Posterior cingulate gyrus (tissue), 11 donors: ENCODE data around the gene CARD11.
A peak's percentile ranks its signal among the peaks of the same experiment; 100 is the strongest.

Source experiments
- DNase-seq, 10 donors: peaks; one replicate each; pipeline versions ENCODE4 v3.0.0 to v3.0.0-alpha.2; 2020 to 2021; ENCODE audit warnings: mixed read lengths in 3 of 10
- intact Hi-C: fragments of 100-400 bp; cut with DNase I; formaldehyde crosslinking; loops from one replicate; pipeline ENCODE4 v1.15.1; 2023

CARD11 gene

DNA sequence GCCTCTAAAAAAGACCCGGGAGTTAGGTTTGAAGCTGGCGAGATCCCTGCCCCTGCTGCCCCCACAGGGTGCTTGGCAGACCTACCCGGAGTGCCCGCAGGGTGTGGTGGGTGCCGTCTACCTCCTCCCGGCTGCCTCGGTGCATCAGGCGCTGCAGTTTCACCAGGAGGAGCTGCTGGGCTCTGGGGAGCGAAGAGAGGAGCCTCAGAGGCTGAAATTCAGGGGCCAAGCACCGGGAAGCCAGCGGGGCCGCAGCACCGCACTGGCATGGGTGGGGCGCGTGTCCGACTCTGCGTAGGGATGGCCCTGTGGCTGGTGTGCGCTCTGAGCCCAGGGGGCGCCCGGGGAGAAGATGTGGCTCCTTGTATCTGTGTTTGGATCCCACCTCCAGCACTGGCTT is 125.3 kb downstream of the CARD11 start:
- DNase-seq = peak in 2 of 10 donors; percentile 64 to 74
- intact Hi-C loops = no loop called here

GRCh38 chr7:2915023-2915422 is 128.6 kb downstream of the CARD11 start:
- intact Hi-C loops = no loop called here
- peak in 1 of 10 donors; percentile 74 for DNase-seq

- peak in 1 of 10 donors; percentile 83 for DNase-seq
Observed at GRCh38 chr7:2913760-2914387, 129.8 kb downstream of the CARD11 start.

DNA sequence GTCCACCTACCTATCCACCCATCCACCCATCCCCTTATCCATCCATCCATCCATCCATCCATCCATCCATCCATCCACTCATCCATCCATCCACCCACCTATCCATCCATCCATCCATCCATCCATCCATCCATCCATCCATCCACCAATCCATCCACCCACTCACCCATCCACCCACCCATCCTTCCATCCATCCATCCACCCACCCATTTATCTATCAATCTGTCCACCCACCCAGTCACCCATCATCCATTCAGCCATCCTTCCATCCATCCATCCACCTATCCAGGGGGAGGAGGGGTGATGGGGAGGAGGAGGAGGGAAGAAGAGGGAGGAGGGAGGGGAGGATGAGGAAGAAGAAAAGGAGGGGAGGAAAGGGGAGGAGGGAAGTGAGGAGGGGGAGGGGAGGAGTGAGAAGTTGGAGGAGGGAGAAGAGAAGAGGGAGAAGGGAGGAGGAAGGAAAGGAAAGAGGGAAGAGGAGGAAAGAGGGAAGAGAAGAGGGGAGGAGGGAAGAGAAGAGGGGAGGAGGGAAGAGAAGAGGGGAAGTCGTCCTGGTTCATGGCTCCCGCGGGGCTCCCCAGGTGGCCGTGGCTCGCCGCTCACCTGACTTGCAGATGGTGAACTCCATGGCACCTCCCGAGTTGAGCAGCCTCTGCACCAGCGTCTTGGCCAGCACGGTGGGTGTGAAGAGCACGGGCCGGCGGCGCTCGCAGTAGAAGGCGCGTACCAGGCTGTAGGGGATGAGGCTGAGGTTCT is 130.8 kb downstream of the CARD11 start:
- DNase-seq = peak in 1 of 10 donors; percentile 77
- intact Hi-C loops = no loop called here

More at GRCh38 chr7:2913760-2914387, 129.8 kb downstream of the CARD11 start:
- intact Hi-C loops = no loop called here

GRCh38 chr7:2911466-2911865 is 132.2 kb downstream of the CARD11 start:
- intact Hi-C loops = no loop called here
- DNase-seq = peak in 1 of 10 donors; percentile 60

DNA sequence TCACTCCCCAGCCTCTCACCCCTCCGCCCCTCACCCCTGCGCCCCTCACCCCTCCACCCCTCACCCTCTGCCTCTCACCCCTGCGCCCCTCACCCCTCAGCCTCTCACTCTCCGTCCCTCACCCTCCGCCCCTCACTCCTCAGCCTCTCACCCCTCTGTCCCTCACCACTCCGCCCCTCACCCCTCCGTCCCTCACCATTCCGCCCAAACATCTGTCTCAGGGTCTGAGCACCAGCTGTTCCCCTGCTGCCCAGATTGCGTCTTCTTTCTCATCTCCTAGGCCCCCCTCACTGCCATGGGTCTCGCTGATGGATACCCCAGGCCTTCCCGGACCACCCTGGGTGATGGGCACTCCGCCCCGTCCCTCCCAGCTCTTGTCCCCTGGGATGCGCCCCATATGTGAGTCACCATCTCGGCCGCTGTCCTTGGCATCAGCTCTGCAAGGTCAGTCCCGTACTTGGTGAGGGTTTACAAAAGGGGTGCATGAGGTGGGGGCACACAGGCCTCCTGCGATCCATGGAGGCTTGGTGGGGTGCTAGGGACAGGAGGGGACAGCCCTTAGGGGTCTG is 134.1 kb downstream of the CARD11 start:
- intact Hi-C loops = no loop called here
- DNase-seq = peak in 1 of 10 donors; percentile 67

- intact Hi-C loops = no loop called here
- peak in 1 of 10 donors; percentile 66 for DNase-seq
Observed at GRCh38 chr7:2909043-2909442, 134.6 kb downstream of the CARD11 start.

DNA sequence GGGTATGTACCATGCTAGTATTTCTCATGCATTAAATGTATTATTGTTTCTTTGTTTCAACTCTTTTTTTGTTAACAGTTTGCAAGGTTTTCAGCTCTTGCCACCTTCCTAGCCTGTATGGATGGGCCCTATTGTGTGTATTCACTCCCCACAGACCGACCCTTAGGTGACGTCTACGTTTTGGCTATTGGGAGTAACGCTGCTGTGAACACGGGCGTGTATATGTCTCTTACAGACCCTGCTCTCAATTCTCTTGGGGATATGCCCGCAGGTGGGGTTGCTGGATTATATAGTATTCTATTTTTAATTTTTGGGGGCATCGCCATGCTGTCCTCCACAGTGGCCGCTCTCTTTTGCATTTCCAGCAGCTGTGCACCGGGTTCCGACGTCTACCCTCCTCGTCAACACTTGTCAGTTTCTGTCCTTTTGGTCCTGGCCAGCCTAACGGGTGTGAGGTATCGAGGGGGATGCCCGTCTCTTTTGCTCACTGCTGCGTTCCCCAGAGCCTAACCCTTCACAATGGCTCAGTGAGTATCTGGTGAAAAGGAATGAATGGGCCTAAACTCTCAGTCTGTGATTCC is 135.5 kb downstream of the CARD11 start:
- intact Hi-C loops = no loop called here
- peak in 1 of 10 donors; percentile 52 for DNase-seq

- peak in 1 of 10 donors; percentile 73 for DNase-seq
- intact Hi-C loops = no loop called here
Observed at GRCh38 chr7:2906197-2906931, 137.3 kb downstream of the CARD11 start.

DNA sequence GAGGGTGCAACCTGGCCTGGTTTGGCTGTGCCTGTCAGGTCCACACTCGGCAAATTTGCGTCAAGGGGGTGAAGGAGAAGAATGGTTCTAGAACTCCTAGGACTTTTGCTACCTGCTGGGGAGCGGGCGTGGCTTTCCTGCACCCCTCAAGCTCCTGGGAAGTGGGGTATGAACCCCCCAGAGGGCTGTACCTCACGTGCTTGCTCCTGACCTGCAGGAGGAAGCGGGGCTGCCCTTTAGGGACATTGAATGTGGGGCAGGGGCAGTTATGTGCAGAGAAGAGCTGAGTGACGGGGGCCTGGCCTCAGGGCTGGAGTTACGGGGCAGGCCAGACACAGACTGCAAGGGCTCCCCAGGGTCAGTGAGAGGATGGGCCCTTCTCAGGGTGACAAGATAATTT is 138.2 kb downstream of the CARD11 start:
- intact Hi-C loops = no loop called here
- DNase-seq = peak in 1 of 10 donors; percentile 49

DNA sequence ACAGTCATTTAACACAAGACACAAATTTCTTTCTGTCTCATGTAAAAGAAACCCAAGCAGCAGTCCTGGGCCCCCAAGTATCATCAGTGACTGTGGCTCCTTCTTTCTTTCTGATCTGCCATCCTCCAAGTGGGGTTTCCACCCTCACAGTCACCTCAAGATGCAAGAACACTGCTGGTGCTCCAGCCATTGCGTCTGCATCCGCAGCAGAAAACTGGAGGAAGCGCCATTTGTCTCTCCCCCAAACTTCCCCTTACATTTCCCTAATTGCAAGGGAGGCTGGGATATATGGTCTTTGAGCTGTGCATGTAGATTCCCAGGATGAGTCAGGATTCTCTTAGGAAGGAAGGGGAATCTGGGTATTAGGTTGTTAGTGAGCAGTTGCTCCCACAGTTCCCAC is 138.6 kb downstream of the CARD11 start:
- DNase-seq = no peak
- intact Hi-C loops = no loop called here

DNA sequence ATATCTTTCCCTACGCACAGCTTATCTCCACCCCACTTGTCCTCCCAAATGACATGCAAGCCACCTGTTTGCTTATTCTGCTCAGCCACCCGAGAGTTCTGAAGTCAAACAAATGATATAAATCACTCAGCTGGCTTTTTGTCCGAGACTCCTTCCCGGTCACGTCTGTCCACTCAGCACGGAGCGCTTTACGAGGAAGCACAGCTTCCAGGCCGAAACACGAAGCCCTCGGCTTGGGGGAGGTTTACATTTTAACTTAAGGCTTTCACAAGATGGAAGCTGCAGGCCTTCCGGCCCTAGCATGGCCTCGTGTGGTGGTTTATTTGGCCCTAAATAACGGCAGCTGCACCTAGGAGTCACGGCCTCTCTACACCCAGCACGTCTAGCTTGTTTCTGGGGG is 139.5 kb downstream of the CARD11 start:
- intact Hi-C loops = no loop called here
- no peak for DNase-seq

- intact Hi-C loops = no loop called here
- peak in 1 of 10 donors; percentile 79 for DNase-seq
Observed at GRCh38 chr7:2903682-2904162, 139.9 kb downstream of the CARD11 start.

- no peak for DNase-seq
- intact Hi-C loops = no loop called here
Observed at GRCh38 chr7:2897023-2897422, 146.6 kb downstream of the CARD11 start.

GRCh38 chr7:2896131-2896530 is 147.5 kb downstream of the CARD11 start:
- no peak for DNase-seq
- intact Hi-C loops = no loop called here

- intact Hi-C loops = no loop called here
- no peak for DNase-seq
Observed at GRCh38 chr7:2894118-2894940, 149.3 kb downstream of the CARD11 start.

- intact Hi-C loops = no loop called here
- no peak for DNase-seq
Observed at GRCh38 chr7:2893411-2893861, 150.2 kb downstream of the CARD11 start.

DNA sequence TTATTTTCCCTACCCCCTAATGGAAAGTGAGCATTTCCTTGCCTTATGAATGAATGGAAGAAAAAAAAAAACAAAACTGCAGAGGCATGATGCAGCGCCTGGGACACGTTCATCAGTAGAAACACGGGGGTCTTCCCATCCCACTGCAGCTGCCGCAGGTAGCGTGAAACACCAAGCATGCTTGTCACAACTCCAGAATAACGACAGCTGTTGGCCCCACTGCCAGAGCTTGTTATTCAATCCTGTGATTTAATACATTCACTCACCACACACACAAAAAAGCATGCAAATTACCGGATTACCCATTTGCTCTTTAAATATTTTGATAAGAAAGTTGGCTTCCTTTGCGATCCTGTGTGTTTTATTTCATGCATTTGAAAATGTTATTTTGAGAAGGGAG is 151.1 kb downstream of the CARD11 start:
- no peak for DNase-seq
- intact Hi-C loops = no loop called here

DNA sequence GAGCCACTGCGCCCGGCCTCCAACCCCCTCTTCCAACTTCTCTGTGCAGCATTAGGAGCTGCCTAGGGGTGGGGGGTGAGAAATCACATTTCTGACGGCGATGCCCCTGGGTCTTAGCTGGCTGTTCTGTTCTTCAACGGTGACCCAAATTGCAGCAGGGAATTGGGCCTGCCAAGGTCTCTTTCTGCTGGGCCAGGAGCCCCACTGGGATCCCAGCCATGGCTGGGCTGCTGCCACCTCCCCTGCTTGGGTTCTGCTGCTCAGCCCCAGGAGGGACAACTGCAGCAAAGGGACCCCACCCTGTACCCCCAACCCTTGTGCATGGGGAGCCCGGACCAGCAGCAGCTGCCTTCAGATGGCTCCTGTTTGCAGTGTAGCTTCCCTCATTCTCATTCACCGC is 155.9 kb downstream of the CARD11 start:
- DNase-seq = no peak
- intact Hi-C loops = no loop called here

GRCh38 chr7:2886900-2887299 is 156.8 kb downstream of the CARD11 start:
- intact Hi-C loops = no loop called here
- peak in 3 of 10 donors; percentile 34 to 49 (median 41) for DNase-seq
